GM21786 (cell line): ENCODE data around the gene BMP7.

Experiments
- ATAC-seq: cut with Tn5 transposase; IDR thresholded peaks from one replicate; pipeline ENCODE4 v1.9.1; 2021; ENCODE audit not compliant: unreplicated experiment

BMP7 gene

GRCh38 chr20:57134804-57135203, 131.6 kb downstream of the BMP7 start:
- ATAC-seq, result no peak

DNA sequence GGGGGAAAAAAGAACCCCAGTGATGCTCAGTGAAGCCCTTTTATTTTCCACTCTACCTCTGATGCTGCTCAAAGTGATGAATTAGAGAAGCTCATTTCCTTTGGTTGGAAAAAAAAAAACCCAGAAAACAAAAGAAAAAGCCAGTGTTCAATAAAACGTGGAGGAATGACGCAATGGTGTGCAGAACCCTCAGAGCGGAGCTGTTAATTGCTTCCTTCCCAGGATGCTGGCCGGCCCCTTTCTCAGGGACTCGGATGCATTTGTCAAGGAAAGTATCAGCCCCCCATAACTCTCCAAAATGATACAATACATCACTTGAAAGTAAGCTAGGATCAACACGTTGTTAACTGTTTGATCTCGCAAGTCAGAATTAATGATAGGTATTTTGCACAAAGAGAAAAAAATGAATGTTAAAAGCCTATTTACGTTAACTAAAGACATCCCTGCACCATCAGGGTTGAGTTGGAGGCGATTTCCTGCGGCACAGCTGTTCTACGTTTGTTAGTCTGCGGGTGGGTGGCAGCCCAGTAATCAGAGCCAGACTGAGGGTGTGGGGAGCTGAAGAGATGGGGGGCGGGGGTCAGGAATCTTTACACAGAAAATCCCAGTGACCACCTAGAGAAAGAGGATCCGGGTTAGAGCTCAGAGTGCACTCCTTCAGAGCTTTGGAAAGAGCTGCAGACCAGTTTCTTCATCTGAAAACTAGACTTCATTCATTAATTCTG, 132.4 kb downstream of the BMP7 start:
- ATAC-seq, result no peak

DNA sequence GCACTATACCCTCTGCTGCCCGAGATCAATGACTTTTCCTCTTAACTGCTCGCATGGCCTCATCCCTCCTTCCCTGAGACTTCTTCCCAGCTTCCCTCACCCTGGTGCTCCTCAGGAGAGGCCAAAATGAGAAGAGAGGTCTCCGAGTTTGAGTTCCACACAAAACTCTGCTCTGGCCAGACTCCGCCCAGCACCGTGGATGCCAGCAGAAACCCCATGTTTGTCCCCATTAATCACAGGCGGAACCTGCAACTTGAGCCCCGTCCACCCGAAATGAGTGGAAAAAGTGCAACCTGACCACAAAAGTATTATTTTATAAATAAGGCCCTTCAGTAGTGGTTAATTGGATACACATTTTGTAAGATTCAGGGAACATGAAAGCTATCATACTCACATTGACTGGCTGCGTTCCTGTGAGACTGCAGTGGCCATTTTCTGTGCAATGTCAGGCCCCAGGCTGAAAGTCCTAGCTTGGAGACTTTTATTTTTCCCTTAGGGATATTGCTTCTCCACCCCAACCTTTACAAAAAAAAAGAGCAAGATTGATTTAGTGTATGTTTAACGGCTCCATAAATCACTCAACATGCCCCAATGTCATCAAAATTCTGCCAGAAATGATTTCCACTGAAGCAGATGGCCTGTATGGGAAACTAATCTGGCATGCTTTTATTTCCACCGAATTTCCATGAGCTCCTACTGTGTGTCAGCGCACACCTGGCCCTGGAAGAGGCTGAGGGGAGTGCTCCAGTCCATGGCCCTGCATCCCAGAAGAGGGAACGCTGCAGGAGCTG, 134.6 kb downstream of the BMP7 start:
- no peak for ATAC-seq

GRCh38 chr20:57131077-57131476, 135.4 kb downstream of the BMP7 start:
- no peak for ATAC-seq

GRCh38 chr20:57130160-57130772, 136.2 kb downstream of the BMP7 start:
- ATAC-seq, result no peak

GRCh38 chr20:57129303-57129702, 137.1 kb downstream of the BMP7 start:
- no peak for ATAC-seq

DNA sequence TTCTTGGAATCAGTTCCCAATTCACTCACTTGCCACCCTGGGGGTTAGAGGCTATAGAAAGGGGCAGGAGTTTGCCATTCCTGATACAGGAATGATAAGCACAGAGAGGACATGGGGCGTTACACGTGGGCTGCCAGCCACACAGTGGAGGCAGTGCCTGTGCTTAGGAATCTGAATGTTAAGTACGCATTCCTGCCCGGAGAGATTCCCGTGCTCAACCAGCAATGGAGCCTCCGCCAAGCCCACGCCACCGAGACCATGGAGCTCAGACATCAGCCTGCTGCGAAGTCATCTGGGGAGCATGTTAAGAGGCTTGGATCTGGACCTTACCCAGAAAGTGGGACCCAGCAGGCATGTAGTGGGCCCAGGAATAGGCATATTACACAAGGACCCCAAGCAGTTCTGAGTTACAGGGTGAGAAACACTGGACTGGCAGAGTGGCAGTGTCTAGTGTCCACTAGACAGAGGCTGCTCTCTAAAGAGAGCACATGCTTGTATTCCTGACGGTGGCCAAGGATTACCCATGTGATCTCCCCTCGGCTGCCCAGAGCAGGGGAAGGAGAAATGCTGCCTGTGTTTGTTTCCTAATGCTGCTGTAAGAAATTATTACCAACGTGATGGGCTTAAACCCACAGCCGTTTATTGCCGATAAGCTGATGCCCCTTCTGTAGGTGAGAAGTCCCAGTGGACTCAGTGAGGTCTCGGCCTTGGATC, 138.2 kb downstream of the BMP7 start:
- ATAC-seq, result no peak

GRCh38 chr20:57126481-57127092, 139.9 kb downstream of the BMP7 start:
- no peak for ATAC-seq

DNA sequence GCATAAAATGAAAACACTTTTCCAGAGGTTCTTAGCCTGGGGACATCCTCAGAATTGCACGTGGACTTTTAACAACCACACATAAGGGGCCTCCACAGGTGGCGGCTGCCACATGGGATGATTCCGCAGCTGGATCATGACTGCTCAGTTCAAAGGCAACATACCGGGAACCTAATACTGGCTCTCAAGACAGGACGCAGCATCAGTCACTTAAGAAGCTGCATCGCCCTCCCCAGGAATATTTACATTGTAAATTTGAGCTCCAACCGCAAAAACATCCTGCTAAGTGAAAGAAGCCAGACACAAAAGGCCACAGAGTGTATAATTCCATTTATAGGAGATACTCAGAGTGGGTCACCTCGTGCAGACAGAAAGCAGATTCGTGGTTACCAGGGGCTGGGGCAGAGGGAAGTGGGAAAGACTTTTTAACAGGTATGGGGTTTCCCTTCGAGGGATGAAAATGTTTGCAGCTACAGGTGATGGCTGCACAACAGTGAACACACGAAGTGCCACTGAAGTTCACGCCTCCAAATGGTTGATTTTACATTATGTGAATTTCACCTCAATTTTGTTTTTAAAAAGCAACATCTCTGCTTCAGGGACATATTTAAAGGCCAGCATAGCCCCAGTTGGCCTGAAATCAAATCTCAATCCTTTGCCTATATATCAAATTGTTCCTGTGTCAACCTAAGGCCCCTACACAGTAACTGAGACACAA, 141.5 kb downstream of the BMP7 start:
- no peak for ATAC-seq

- no peak for ATAC-seq
Measured at GRCh38 chr20:57124366-57124765, 142.1 kb downstream of the BMP7 start.

DNA sequence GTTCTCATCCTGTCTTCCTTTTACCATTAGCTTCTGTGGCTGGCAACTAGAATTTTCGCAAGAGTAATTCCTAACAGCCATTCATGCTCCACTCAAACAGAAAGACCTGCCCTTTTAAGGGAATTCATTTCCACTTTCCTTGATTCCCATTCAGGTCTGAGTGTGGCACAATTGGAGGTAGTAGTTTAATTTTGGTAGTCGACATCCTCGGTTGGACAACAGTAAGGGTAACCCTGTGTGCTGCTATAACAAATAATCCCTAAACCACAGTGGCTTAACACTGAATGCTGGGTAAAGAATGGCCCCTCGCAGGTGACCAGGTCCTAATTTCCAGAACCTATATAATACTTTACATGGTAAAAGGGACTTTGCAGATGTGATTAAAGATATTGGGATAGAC, 142.9 kb downstream of the BMP7 start:
- ATAC-seq, result no peak

DNA sequence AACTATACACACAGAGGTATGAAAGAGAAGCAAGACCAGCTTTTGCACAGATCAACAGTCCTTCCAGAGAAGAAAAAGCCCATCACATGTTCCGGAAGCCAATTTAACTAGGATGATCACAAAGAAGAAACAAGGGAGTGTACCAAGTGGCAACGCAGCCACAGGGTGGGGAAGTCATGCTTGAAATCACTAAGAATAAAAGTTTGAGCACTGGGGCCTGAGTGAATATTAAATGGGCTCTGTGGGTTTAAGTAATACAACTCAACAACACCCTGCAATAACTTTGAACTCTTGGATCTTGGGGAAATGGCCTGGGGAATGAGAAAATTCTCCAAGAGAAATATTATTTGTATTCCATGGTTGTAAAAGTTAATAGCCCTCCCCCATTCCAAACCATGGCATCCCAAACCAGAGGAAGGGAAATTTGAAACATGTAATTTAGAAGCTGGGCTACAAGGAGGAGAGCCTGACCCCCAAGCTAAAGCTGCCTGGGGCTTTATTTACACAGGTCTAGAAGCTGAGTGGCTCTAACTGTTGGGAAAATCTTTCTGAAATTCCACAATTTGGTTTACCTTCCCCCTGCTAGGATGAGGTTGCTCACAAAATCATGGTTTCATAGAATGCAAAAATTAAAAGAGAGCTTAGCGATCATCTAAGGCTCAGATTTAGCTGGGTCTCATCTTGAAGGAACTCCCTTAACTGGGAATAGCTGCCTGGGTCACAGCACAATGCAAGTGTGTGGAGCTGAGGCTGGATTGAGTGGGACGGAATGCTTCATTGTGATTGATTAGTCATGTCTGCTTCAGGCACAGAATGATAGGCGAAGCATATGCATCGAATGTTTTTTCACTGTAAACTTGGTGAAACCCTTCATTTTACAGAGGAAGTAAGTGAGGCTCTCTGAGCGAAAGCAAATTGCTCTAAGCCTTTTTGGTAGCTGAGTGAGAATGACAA, 143.6 kb downstream of the BMP7 start:
- no peak for ATAC-seq

DNA sequence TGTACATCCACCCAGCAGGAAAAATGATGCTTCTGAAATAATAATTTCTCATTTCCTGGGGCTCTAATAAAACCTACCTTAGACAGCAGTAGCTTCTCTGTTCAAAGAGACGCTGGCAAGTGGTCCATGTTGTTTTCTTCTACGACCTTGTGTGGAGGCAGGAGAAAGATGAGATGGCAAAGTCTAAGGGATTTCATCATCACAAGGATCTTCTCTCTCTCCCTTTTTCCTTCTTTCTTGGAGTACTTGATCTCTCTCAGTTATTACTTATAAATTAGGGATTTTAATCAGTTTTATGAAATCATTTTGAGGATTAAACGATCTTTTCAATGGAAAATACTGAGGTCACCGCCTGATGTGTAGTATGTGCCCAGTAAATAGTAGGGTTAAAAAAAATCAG, 147.5 kb downstream of the BMP7 start:
- ATAC-seq, result no peak
